ENCODE measurements around the gene RDH5. TPM values are rescaled to one million over a fixed set of nuclear protein-coding genes. Genes with fewer than 3 reads are reported as not detected.

RDH5 gene
- total and polyA plus RNA-seq, 2 donors, result 1.8 to 7.6 TPM

DNA sequence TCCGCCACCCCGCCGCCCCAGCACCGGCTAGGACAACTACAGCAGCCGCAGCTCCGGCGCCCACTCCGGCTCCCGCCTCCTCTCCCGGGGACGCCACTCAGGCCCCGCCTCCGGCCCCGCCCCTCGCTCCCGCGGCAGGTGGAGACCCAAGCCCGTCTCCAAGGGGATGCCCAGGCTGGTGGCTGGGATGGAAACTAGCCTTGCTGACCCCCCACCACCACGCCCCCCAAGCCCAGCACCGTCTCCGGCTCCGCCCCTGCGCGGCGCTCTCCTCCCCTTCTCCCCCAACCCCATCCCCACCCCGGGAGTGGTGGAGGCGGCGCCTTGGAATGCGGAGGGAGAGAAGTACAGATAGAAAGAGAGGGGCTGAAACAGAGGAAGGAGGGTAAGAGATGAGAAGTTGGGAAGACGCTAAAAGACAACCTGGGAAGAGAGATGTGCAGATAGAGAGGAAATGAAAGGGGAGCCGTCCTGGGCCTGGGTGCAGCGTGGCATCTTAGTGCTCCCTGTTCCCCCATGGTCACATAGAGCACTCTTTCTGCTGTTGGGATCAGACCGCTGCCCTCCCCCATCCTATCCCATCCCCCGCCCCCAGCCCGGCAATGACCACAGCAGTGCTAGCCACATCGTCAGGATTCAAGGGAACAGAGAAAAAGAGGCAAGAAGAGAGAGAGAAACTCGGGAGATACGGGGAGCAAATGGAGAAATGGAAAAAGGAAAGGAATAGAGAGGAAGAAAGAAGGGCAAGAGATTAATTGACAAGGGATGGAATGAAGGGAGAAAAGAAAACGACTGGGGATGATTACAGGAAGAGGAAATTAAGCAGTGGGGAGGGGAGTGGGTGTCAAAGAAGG, 12.1 kb upstream of the RDH5 start, which contains the start of gene ITGA7:
Gene ITGA7, minus strand, starts transcription at position 64 of the 854 bp plus-strand sequence. CDS start 222 bp downstream, outside the sequence.
- Histone ChIP-seq H3K27me3 (ENCODE audit: control insufficient read depth in 2 of 2, insufficient read depth in 1 of 2, low read length in 1 of 2) (peaks cover 22 to 71% of the 10 kb centered on the region in 2 donors), H3K27ac (ENCODE audit: low read depth in 1 of 2, low read length in 1 of 2) (no peak within 1 kb of the TSS), H3K4me3 (ENCODE audit: low read length in 2 of 2) (peak within 1 kb of the TSS; percentile 24 to 56), H3K4me1 (ENCODE audit: control insufficient read depth in 2 of 2, insufficient read depth in 2 of 2, low read length in 2 of 2) (peaks cover 24 to 40% of the 10 kb centered on the region in 2 donors), H3K36me3 (ENCODE audit: control insufficient read depth in 2 of 2, insufficient read depth in 2 of 2, low read length in 1 of 2) (no peaks in the 10 kb centered on the region), H3K9me3 (ENCODE audit: control insufficient read depth in 2 of 2, insufficient read depth in 1 of 2, low read length in 1 of 2) (no peaks in the 10 kb centered on the region)
- 2% methylated on average over 39 of the region's 39 CpGs for WGBS
- DNase-seq (ENCODE audit: low read depth in 6 of 9, low spot score in 9 of 9), result peak in 3 of 9 donors; percentile 37 to 53 (median 42)

- DNase-seq (ENCODE audit: low read depth in 6 of 9, low spot score in 9 of 9), result no peak
- Histone ChIP-seq H3K4me3 (ENCODE audit: low read length in 2 of 2) (no peak overlapping the region), H3K9me3 (ENCODE audit: control insufficient read depth in 2 of 2, insufficient read depth in 1 of 2, low read length in 1 of 2) (no peaks in the 10 kb centered on the region), H3K27ac (ENCODE audit: low read depth in 1 of 2, low read length in 1 of 2) (no peak overlapping the region), H3K4me1 (ENCODE audit: control insufficient read depth in 2 of 2, insufficient read depth in 2 of 2, low read length in 2 of 2) (peaks cover 24 to 40% of the 10 kb centered on the region in 2 donors), H3K36me3 (ENCODE audit: control insufficient read depth in 2 of 2, insufficient read depth in 2 of 2, low read length in 1 of 2) (no peaks in the 10 kb centered on the region), H3K27me3 (ENCODE audit: control insufficient read depth in 2 of 2, insufficient read depth in 1 of 2, low read length in 1 of 2) (peaks cover 22 to 73% of the 10 kb centered on the region in 2 donors)
- WGBS, result under 1% methylated on average over 3 of the region's 3 CpGs
Observed at GRCh38 chr12:55708695-55709233, 11.4 kb upstream of the RDH5 start.

GRCh38 chr12:55711786-55712553, 8.2 kb upstream of the RDH5 start:
- Histone ChIP-seq H3K36me3 (ENCODE audit: control insufficient read depth in 2 of 2, insufficient read depth in 2 of 2, low read length in 1 of 2) (no peaks in the 10 kb centered on the region), H3K27me3 (ENCODE audit: control insufficient read depth in 2 of 2, insufficient read depth in 1 of 2, low read length in 1 of 2) (peaks cover 22 to 61% of the 10 kb centered on the region in 2 donors), H3K4me1 (ENCODE audit: control insufficient read depth in 2 of 2, insufficient read depth in 2 of 2, low read length in 2 of 2) (peaks cover 18 to 30% of the 10 kb centered on the region in 2 donors), H3K9me3 (ENCODE audit: control insufficient read depth in 2 of 2, insufficient read depth in 1 of 2, low read length in 1 of 2) (no peaks in the 10 kb centered on the region), H3K4me3 (ENCODE audit: low read length in 2 of 2) (no peak overlapping the region), H3K27ac (ENCODE audit: low read depth in 1 of 2, low read length in 1 of 2) (no peak overlapping the region)
- 97% methylated on average over 4 of the region's 4 CpGs for WGBS
- DNase-seq (ENCODE audit: low read depth in 6 of 9, low spot score in 9 of 9), result no peak

DNA sequence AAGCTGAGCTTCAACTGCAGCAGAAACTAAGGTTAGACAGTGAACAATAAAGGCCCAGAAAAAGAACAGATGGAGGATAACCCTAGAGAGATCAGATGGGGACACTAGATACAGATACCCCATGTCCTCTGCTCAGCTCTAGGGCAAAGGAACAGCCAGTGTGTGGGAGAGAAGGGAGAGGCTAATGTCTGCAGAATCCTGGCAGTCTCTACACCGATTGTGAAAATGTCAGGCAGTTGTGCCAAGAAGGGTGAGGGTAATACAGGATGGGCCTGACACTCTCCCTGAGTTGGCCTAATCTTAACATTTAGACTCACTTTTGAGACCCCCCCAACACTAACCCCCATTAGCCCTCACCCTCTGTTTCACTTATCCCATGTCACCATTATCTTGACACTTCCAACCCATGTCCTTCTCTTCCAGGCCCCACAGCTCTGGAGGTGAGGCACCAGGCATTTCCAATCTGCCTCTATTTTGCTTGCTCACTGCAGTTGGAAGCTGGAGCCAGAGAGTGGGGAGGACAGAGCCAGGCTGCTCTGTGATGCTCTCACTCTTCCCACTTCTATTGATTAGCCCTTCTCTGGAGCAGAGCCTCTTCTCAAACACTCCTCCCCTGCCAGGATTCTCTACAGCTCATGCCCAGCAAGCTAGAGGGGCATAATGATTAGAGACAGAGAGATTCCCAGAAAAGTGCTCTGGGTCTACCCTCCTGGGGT, 7.3 kb upstream of the RDH5 start:
- Histone ChIP-seq H3K4me1 (ENCODE audit: control insufficient read depth in 2 of 2, insufficient read depth in 2 of 2, low read length in 2 of 2) (peaks cover 21 to 31% of the 10 kb centered on the region in 2 donors), H3K36me3 (ENCODE audit: control insufficient read depth in 2 of 2, insufficient read depth in 2 of 2, low read length in 1 of 2) (peaks cover 0 to 3% of the 10 kb centered on the region in 2 donors), H3K4me3 (ENCODE audit: low read length in 2 of 2) (no peak overlapping the region), H3K27me3 (ENCODE audit: control insufficient read depth in 2 of 2, insufficient read depth in 1 of 2, low read length in 1 of 2) (peaks cover 18 to 52% of the 10 kb centered on the region in 2 donors), H3K27ac (ENCODE audit: low read depth in 1 of 2, low read length in 1 of 2) (no peak overlapping the region), H3K9me3 (ENCODE audit: control insufficient read depth in 2 of 2, insufficient read depth in 1 of 2, low read length in 1 of 2) (no peaks in the 10 kb centered on the region)
- no peak for DNase-seq (ENCODE audit: low read depth in 6 of 9, low spot score in 9 of 9)
- 88% methylated on average over 1 of the region's 1 CpG for WGBS

DNA sequence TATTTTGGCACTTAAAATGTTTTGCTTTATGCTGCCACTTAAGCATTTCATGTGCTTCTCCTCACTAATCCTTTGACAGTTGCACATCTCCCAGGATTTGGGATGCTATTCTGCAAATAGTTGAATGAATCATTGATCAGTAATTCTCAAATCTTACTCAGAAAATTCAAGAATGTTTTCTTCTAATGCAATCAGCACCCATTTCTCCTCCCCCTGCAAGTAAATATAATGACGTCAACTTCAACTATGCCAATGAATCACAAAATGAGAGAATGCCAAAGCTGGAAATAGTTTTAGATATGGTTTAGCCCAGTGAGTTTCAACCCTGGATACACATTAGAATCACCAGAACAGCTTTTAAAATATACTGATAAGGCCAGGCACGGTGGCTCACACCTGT, 6.5 kb upstream of the RDH5 start:
- Histone ChIP-seq H3K4me3 (ENCODE audit: low read length in 2 of 2) (no peak overlapping the region), H3K36me3 (ENCODE audit: control insufficient read depth in 2 of 2, insufficient read depth in 2 of 2, low read length in 1 of 2) (peaks cover 3 to 4% of the 10 kb centered on the region in 2 donors), H3K27me3 (ENCODE audit: control insufficient read depth in 2 of 2, insufficient read depth in 1 of 2, low read length in 1 of 2) (peaks cover 10 to 43% of the 10 kb centered on the region in 2 donors), H3K27ac (ENCODE audit: low read depth in 1 of 2, low read length in 1 of 2) (no peak overlapping the region), H3K9me3 (ENCODE audit: control insufficient read depth in 2 of 2, insufficient read depth in 1 of 2, low read length in 1 of 2) (no peaks in the 10 kb centered on the region), H3K4me1 (ENCODE audit: control insufficient read depth in 2 of 2, insufficient read depth in 2 of 2, low read length in 2 of 2) (peaks cover 16 to 29% of the 10 kb centered on the region in 2 donors)
- over 99% methylated on average over 2 of the region's 2 CpGs for WGBS
- DNase-seq (ENCODE audit: low read depth in 6 of 9, low spot score in 9 of 9), result no peak

DNA sequence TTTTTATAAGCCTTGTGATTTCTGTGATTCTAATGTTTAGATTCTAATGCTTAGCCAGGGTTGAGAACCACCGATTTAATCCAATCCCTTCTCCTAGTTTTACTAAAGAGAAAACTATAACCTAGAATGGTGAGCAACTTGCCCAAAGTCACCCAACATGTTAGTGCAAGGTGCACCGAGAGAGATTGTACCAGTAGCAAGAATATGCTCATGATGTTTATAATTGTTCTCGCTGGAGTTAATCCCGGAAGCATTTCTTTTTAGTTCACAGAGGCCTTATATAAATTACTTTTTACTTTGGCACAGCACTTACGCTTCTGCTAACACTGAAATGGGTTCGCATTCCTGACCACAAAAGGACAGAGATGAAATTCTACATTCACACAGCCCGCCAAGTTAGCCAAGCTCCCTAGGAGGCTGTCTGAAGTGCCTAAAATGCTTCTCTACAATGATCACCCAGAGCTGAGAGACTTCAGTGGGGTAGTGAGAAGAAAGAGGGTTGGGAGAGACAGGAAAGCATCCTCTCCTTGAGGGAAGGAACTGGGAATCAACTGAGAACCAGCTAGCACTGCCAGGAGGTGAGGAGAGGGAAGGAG, 4.9 kb upstream of the RDH5 start:
- 85% methylated on average over 7 of the region's 7 CpGs for WGBS
- Histone ChIP-seq H3K27me3 (ENCODE audit: control insufficient read depth in 2 of 2, insufficient read depth in 1 of 2, low read length in 1 of 2) (peaks cover 0 to 28% of the 10 kb centered on the region in 2 donors), H3K4me1 (ENCODE audit: control insufficient read depth in 2 of 2, insufficient read depth in 2 of 2, low read length in 2 of 2) (peaks cover 16 to 37% of the 10 kb centered on the region in 2 donors), H3K27ac (ENCODE audit: low read depth in 1 of 2, low read length in 1 of 2) (peak overlapping the region; percentile 27 to 92), H3K36me3 (ENCODE audit: control insufficient read depth in 2 of 2, insufficient read depth in 2 of 2, low read length in 1 of 2) (peaks cover 12 to 18% of the 10 kb centered on the region in 2 donors), H3K9me3 (ENCODE audit: control insufficient read depth in 2 of 2, insufficient read depth in 1 of 2, low read length in 1 of 2) (no peaks in the 10 kb centered on the region), H3K4me3 (ENCODE audit: low read length in 2 of 2) (peak overlapping the region; percentile 89 to 96)
- DNase-seq (ENCODE audit: low read depth in 6 of 9, low spot score in 9 of 9), result no peak

DNA sequence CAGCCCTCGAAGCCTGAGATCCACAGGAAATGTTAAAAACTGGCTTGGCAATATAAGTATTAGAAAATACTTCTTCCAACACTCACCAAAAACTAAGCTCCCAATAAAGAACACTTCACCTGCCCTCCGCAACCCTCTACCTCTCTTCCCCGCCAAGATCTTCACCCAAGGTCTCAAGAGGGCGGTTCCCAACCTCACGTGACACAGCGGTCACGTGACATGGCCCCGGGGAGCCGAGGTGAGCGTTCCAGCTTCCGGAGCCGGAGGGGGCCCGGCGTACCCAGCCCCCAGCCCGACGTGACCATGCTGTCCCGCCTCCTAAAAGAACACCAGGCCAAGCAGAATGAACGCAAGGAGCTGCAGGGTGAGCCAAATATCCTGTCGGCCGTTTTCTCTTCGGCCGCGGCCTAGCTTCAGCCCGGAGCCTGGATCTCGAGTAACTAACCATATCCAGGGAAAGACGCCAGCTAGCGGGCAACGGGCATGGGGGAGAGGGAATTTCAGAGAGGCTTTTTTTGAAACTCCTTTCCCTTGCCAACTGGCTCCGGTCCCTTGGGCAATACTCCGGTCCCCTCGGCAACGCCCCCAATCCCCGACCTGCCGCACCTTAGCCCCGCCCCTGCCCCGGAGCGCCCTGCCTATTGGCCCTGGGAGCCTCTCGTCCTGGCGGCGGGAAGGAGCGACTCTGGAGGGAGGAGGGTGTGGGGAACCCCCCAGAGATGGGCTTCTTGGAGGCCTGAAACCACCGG, 4.2 kb upstream of the RDH5 start, which contains the start of gene BLOC1S1:
Gene BLOC1S1, plus strand, starts transcription at position 214 of the 749 bp plus-strand sequence. Its CDS starts 6 bp downstream, at position 220.
- H3K36me3 ChIP-seq (ENCODE audit: control insufficient read depth in 2 of 2, insufficient read depth in 2 of 2, low read length in 1 of 2), result peaks cover 15 to 24% of the 10 kb centered on the region in 2 donors
- peak within 1 kb of the TSS; percentile 89 to 96 for H3K4me3 ChIP-seq (ENCODE audit: low read length in 2 of 2)
- peak; percentile 82 to 100 (median 98) for DNase-seq (ENCODE audit: low read depth in 6 of 9, low spot score in 9 of 9)
- no peaks in the 10 kb centered on the region for H3K9me3 ChIP-seq (ENCODE audit: control insufficient read depth in 2 of 2, insufficient read depth in 1 of 2, low read length in 1 of 2)
- peak within 1 kb of the TSS; percentile 87 to 92 for H3K27ac ChIP-seq (ENCODE audit: low read depth in 1 of 2, low read length in 1 of 2)
- under 1% methylated on average over 42 of the region's 42 CpGs for WGBS
- peaks cover 0 to 20% of the 10 kb centered on the region in 2 donors for H3K27me3 ChIP-seq (ENCODE audit: control insufficient read depth in 2 of 2, insufficient read depth in 1 of 2, low read length in 1 of 2)
- peaks cover 16 to 37% of the 10 kb centered on the region in 2 donors for H3K4me1 ChIP-seq (ENCODE audit: control insufficient read depth in 2 of 2, insufficient read depth in 2 of 2, low read length in 2 of 2)
